Rectal smooth muscle tissue (tissue), 1 donor: ENCODE data around the gene LAMB4.

Source experiments
- H3K27ac ChIP-seq: one replicate; pipeline ENCODE4 v1.7.0; 2013; ENCODE audit warnings: low read depth, low read length, inconsistent platforms
- H3K27me3 ChIP-seq: one replicate; pipeline ENCODE4 v1.7.0; 2013; ENCODE audit warnings: low read length; ENCODE audit not compliant: control insufficient read depth, insufficient read depth
- H3K36me3 ChIP-seq: one replicate; pipeline ENCODE4 v1.7.0; 2013; ENCODE audit warnings: low read length; ENCODE audit not compliant: control insufficient read depth, insufficient read depth
- H3K4me1 ChIP-seq: one replicate; pipeline ENCODE4 v1.7.0; 2013; ENCODE audit warnings: low read length; ENCODE audit not compliant: control insufficient read depth, insufficient read depth
- H3K4me3 ChIP-seq: one replicate; pipeline ENCODE4 v1.7.0; 2013; ENCODE audit warnings: low read length
- H3K9ac ChIP-seq: one replicate; pipeline ENCODE4 v1.7.0; 2013; ENCODE audit warnings: low read length

Gene LAMB4

GRCh38 chr7:108094933-108095710 lies 35.0 kb downstream of the LAMB4 start:
- Histone ChIP-seq H3K27me3 (no peaks in the 10 kb centered on the region), H3K36me3 (no peaks in the 10 kb centered on the region), H3K27ac (peak overlapping the region; percentile 56), H3K4me1 (peaks cover 14% of the 10 kb centered on the region), H3K4me3 (no peak overlapping the region), H3K9ac (no peak overlapping the region)

- H3K9ac ChIP-seq, result no peak overlapping the region
- H3K4me3 ChIP-seq, result no peak overlapping the region
- no peaks in the 10 kb centered on the region for H3K36me3 ChIP-seq
- H3K27me3 ChIP-seq, result no peaks in the 10 kb centered on the region
- H3K4me1 ChIP-seq, result peaks cover 14% of the 10 kb centered on the region
- peak overlapping the region; percentile 56 for H3K27ac ChIP-seq
Measured at GRCh38 chr7:108094346-108094745, 35.8 kb downstream of the LAMB4 start.

- Histone ChIP-seq H3K9ac (no peak overlapping the region), H3K4me1 (peaks cover 14% of the 10 kb centered on the region), H3K36me3 (no peaks in the 10 kb centered on the region), H3K27ac (peak overlapping the region; percentile 8), H3K27me3 (no peaks in the 10 kb centered on the region), H3K4me3 (no peak overlapping the region)
Measured at GRCh38 chr7:108093851-108094331, 36.3 kb downstream of the LAMB4 start.

- H3K27me3 ChIP-seq, result no peaks in the 10 kb centered on the region
- peaks cover 14% of the 10 kb centered on the region for H3K4me1 ChIP-seq
- no peak overlapping the region for H3K9ac ChIP-seq
- H3K4me3 ChIP-seq, result no peak overlapping the region
- H3K27ac ChIP-seq, result no peak overlapping the region
- no peaks in the 10 kb centered on the region for H3K36me3 ChIP-seq
Measured at GRCh38 chr7:108093341-108093740, 36.8 kb downstream of the LAMB4 start.

DNA sequence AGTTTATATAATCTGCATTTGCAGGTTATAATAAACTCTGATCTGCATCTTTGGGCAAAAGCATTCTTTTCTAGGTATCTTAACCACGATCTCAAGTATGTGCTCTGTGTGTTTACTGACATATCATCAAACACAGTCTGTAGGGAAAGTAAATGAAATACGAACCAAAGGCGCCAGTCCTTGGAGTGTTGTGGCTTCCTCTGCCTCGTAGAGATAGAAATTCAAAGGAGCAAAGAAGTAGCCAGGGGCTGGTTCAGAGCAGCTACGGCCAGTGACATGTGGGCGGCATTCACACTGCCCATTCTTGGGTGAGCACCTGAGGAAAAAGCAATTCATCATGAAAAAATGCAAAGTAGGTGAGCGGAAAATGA lies 38.7 kb downstream of the LAMB4 start:
- no peak overlapping the region for H3K4me3 ChIP-seq
- no peak overlapping the region for H3K9ac ChIP-seq
- H3K27ac ChIP-seq, result no peak overlapping the region
- peaks cover 14% of the 10 kb centered on the region for H3K4me1 ChIP-seq
- no peaks in the 10 kb centered on the region for H3K27me3 ChIP-seq
- no peaks in the 10 kb centered on the region for H3K36me3 ChIP-seq

GRCh38 chr7:108090791-108091460 lies 39.2 kb downstream of the LAMB4 start:
- H3K36me3 ChIP-seq, result no peaks in the 10 kb centered on the region
- no peak overlapping the region for H3K27ac ChIP-seq
- H3K27me3 ChIP-seq, result no peaks in the 10 kb centered on the region
- H3K9ac ChIP-seq, result no peak overlapping the region
- no peak overlapping the region for H3K4me3 ChIP-seq
- H3K4me1 ChIP-seq, result peaks cover 14% of the 10 kb centered on the region

- H3K4me3 ChIP-seq, result no peak overlapping the region
- H3K4me1 ChIP-seq, result peaks cover 5% of the 10 kb centered on the region
- H3K27me3 ChIP-seq, result no peaks in the 10 kb centered on the region
- H3K36me3 ChIP-seq, result no peaks in the 10 kb centered on the region
- H3K9ac ChIP-seq, result no peak overlapping the region
- H3K27ac ChIP-seq, result no peak overlapping the region
Measured at GRCh38 chr7:108089381-108089780, 40.8 kb downstream of the LAMB4 start.

DNA sequence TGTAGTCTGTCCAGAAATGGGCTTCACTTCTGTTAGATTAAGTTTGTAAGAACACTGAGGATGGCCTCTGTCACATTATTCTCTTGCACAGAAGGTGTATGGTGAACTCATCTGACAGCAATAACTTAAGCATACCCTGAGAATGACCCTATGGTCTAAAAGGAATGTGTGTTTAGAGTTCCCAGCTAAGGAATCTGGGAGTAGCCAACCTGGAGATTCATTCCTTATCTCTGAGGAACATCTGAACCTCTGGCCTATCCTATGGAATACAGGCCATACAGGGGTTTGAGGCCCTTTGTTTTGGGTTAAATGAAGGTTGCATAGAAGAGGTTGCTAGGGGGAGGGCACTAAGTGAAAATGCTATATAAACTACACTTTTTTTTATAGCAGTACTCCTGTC lies 41.4 kb downstream of the LAMB4 start:
- Histone ChIP-seq H3K4me3 (no peak overlapping the region), H3K9ac (no peak overlapping the region), H3K27ac (no peak overlapping the region), H3K4me1 (peaks cover 3% of the 10 kb centered on the region), H3K27me3 (no peaks in the 10 kb centered on the region), H3K36me3 (no peaks in the 10 kb centered on the region)

GRCh38 chr7:108087778-108088177 lies 42.4 kb downstream of the LAMB4 start:
- H3K4me3 ChIP-seq, result no peak overlapping the region
- peaks cover 3% of the 10 kb centered on the region for H3K4me1 ChIP-seq
- no peaks in the 10 kb centered on the region for H3K36me3 ChIP-seq
- no peak overlapping the region for H3K27ac ChIP-seq
- H3K27me3 ChIP-seq, result no peaks in the 10 kb centered on the region
- no peak overlapping the region for H3K9ac ChIP-seq

DNA sequence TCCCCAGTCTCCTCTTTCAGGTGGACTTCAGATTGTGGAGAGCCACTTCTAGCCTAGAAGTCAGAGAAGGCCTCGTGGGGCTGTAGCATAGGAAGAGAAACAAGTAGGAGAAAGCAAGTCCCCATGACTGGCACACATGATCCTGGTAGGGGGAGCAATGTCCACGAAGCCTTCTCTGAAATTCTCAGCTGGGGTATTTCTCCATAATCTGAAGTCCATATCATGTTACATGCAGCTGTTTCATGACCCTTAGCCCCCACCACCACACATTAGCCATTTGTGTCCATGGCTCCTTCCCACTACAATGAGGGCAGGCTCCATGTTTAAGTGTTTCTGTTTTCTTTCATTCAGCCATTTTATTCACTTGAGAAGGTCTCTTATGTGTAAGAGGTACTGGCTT lies 43.2 kb downstream of the LAMB4 start:
- Histone ChIP-seq H3K27me3 (no peaks in the 10 kb centered on the region), H3K9ac (no peak overlapping the region), H3K27ac (no peak overlapping the region), H3K36me3 (no peaks in the 10 kb centered on the region), H3K4me1 (peaks cover 3% of the 10 kb centered on the region), H3K4me3 (no peak overlapping the region)

DNA sequence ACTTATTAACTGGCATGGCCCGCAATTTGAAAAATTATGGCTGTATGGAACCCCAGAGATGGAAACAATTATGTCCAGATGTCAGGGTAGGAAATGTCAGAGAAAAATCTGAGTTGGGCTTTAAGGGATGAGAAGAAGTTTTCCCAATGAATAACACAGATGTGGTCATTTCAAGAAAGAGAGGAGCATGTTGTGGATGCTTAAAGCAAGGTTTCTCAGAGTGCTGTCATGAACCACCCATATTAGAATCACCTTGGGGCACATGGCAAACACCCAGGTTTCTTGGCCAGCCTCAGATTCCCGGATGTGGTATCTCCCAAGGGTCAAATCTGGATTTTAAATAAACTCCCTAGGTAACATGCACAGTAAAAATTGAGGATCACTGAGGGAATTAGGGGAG lies 43.6 kb downstream of the LAMB4 start:
- Histone ChIP-seq H3K9ac (no peak overlapping the region), H3K4me3 (no peak overlapping the region), H3K36me3 (no peaks in the 10 kb centered on the region), H3K27ac (no peak overlapping the region), H3K4me1 (peaks cover 3% of the 10 kb centered on the region), H3K27me3 (no peaks in the 10 kb centered on the region)

GRCh38 chr7:108083980-108084379 lies 46.2 kb downstream of the LAMB4 start:
- Histone ChIP-seq H3K27ac (no peak overlapping the region), H3K4me1 (peaks cover 14% of the 10 kb centered on the region), H3K9ac (no peak overlapping the region), H3K4me3 (no peak overlapping the region), H3K27me3 (no peaks in the 10 kb centered on the region), H3K36me3 (no peaks in the 10 kb centered on the region)
